HepG2 (cell line): ENCODE measurements around the gene RAB35. TPM values are rescaled to one million over a fixed set of nuclear protein-coding genes. Genes with fewer than 3 reads are reported as not detected.

Experiments used
- ATAC-seq: fragments of 200-7000 bp; cut with Tn5 transposase; 3 replicates; pipeline ENCODE4 v1.9.1; 2020; ENCODE audit warnings: mild to moderate bottlenecking, moderate library complexity
- BruUV-seq: library from RNA; stranded (reverse); fragments of 400-500 nt; replicated peaks from 2 replicates; lab custom pipeline; 2021; lab: Mats Ljungman, UMichigan
- CTCF ChIA-PET: fragments of 300-600 bp; formaldehyde crosslinking; extraction: SDS; loops from one replicate; lab custom pipeline; 2021; ENCODE audit warnings: low total read pairs, inconsistent platforms, low intra/inter-chr PET ratio; lab: Yijun Ruan, JAX
- POLR2A ChIA-PET: fragments of 350-600 bp; sonication (Branson Sonifier 250); formaldehyde crosslinking; loops from one replicate; lab custom pipeline; 2020; ENCODE audit warnings: antibody characterized with exemption, inconsistent platforms; lab: Yijun Ruan, JAX
- DNase-seq: peaks from one replicate; pipeline ENCODE4 v3.0.0-alpha.2; 2015; ENCODE audit warnings: low spot score
- FAIRE-seq: peaks from 3 replicates; lab custom pipeline; 2011; peaks lifted over from hg19 to GRCh38; lab: Jason Lieb, UNC
- H2AFZ ChIP-seq: one replicate; pipeline ENCODE4 v1.6.1; 2011; ENCODE audit warnings: low read length, inconsistent platforms
- H3K27ac ChIP-seq: fragments of 300-600 bp; 3 replicates; pipeline ENCODE4 v1.8.0; 2011; ENCODE audit warnings: mixed run types, mild to moderate bottlenecking, mixed read lengths, low read length, inconsistent platforms; ENCODE audit not compliant: insufficient read depth; ENCODE audit errors: extremely low read length
- H3K27me3 ChIP-seq, 2 experiments: fragments of 200-600 bp in 1 of 2; 2 replicates in 1 of 2; 3 replicates in 1 of 2; pipeline versions ENCODE4 v1.6.0 to v1.8.0; 2011; ENCODE audit warnings: low read length in 2 of 2, mild to moderate bottlenecking in 2 of 2, moderate library complexity in 2 of 2, inconsistent platforms in 1 of 2; ENCODE audit not compliant: insufficient read depth in 2 of 2, control insufficient read depth in 1 of 2
- H3K36me3 ChIP-seq, 2 experiments: fragments of 200-600 bp in 1 of 2; replicated peaks in 1 of 2; 2 replicates in 1 of 2; 3 replicates in 1 of 2; pipeline versions ENCODE4 v1.5.1 to v1.8.0; 2011; ENCODE audit warnings: low read length in 2 of 2, inconsistent platforms in 1 of 2; ENCODE audit not compliant: insufficient read depth in 2 of 2, control insufficient read depth in 1 of 2
- H3K4me1 ChIP-seq: 2 replicates; pipeline ENCODE4 v1.5.1; 2012; ENCODE audit warnings: low read length, inconsistent platforms; ENCODE audit not compliant: insufficient read depth
- H3K4me2 ChIP-seq: 2 replicates; pipeline ENCODE4 v1.6.0; 2011; ENCODE audit warnings: low read depth, low read length, inconsistent platforms
- H3K4me3 ChIP-seq, 3 experiments: fragments of 200-600 bp in 1 of 3; sonication (generic), shearing (Covaris generic) in 1 of 3; replicated peaks in 1 of 3; 2 replicates each; pipeline ENCODE4 v1.5.1; 2011 to 2016; ENCODE audit warnings: low read length in 3 of 3, inconsistent platforms in 2 of 3, low read depth in 2 of 3, mild to moderate bottlenecking in 2 of 3, control low read depth in 1 of 3, mixed read lengths in 1 of 3; ENCODE audit not compliant: insufficient read depth in 1 of 3
- H3K79me2 ChIP-seq: one replicate; pipeline ENCODE4 v1.6.1; 2011; ENCODE audit warnings: low read length, inconsistent platforms; ENCODE audit not compliant: insufficient read depth
- H3K9ac ChIP-seq: 2 replicates; pipeline ENCODE4 v1.6.0; 2011; ENCODE audit warnings: mild to moderate bottlenecking, low read depth, low read length, inconsistent platforms; ENCODE audit not compliant: insufficient read depth
- H3K9me3 ChIP-seq: 2 replicates; pipeline ENCODE4 v1.5.1; 2012; ENCODE audit warnings: mild to moderate bottlenecking, low read length
- H4K20me1 ChIP-seq: 2 replicates; pipeline ENCODE4 v1.6.0; 2011; ENCODE audit warnings: inconsistent platforms, mild to moderate bottlenecking, low read length, moderate library complexity; ENCODE audit not compliant: insufficient read depth
- DNMT3B ChIP-seq: conservative IDR thresholded peaks from 2 replicates; pipeline ENCODE4 v1.6.1; 2016; ENCODE audit warnings: missing biosample characterization, control low read depth
- FUBP1 ChIP-seq: sonication (generic); formaldehyde crosslinking; IDR thresholded peaks from 2 replicates; pipeline ENCODE4 v1.5.1; 2020; ENCODE audit warnings: missing genetic modification reagents, mild to moderate bottlenecking, borderline replicate concordance
- GLMP ChIP-seq: sonication (generic); formaldehyde crosslinking; IDR thresholded peaks from 2 replicates; pipeline ENCODE4 v1.9.0; 2021; ENCODE audit warnings: missing genetic modification reagents, mild to moderate bottlenecking, borderline replicate concordance
- HMGXB4 ChIP-seq, 2 experiments: sonication (generic) in 1 of 2; formaldehyde crosslinking in 1 of 2; IDR thresholded peaks; 2 replicates each; pipeline versions ENCODE4 v1.4.0 to v1.6.1; 2018 to 2020; ENCODE audit warnings: missing genetic modification reagents in 2 of 2, borderline replicate concordance in 1 of 2, low read depth in 1 of 2, mild to moderate bottlenecking in 1 of 2, missing biosample characterization in 1 of 2
- MIXL1 ChIP-seq: IDR thresholded peaks from 2 replicates; pipeline ENCODE4 v1.6.1; 2016
- NCOA2 ChIP-seq: sonication (generic); formaldehyde crosslinking; IDR thresholded peaks from 2 replicates; pipeline ENCODE4 v1.8.0; 2022; ENCODE audit warnings: inconsistent platforms
- RARA ChIP-seq: IDR thresholded peaks from 2 replicates; pipeline ENCODE4 v1.6.1; 2016; ENCODE audit warnings: missing genetic modification reagents, missing compliant biosample characterization
- RCOR2 ChIP-seq: IDR thresholded peaks from 2 replicates; pipeline ENCODE4 v1.6.1; 2016; ENCODE audit warnings: missing biosample characterization, missing genetic modification reagents
- SNAPC2 ChIP-seq: sonication (generic); formaldehyde crosslinking; IDR thresholded peaks from 2 replicates; pipeline ENCODE4 v1.8.1; 2022; ENCODE audit warnings: mild to moderate bottlenecking, missing genetic modification reagents
- SYNCRIP ChIP-seq: fragments of 200-400 bp; formaldehyde crosslinking; IDR thresholded peaks from 2 replicates; pipeline ENCODE4 v1.6.1; 2018; ENCODE audit warnings: mild to moderate bottlenecking, low read depth, low read length; ENCODE audit not compliant: insufficient read depth
- ZFP1 ChIP-seq: IDR thresholded peaks from 2 replicates; pipeline ENCODE4 v1.6.1; 2016
- ZKSCAN8 ChIP-seq: IDR thresholded peaks from 2 replicates; pipeline ENCODE4 v1.6.1; 2016; ENCODE audit warnings: borderline replicate concordance, missing genetic modification reagents, missing compliant biosample characterization
- ZNF329 ChIP-seq: sonication (generic); formaldehyde crosslinking; IDR thresholded peaks from 2 replicates; pipeline ENCODE4 v1.9.0; 2021; ENCODE audit warnings: low read depth, mild to moderate bottlenecking, missing genetic modification reagents
- ZNF747 ChIP-seq: sonication (generic); formaldehyde crosslinking; IDR thresholded peaks from 2 replicates; pipeline ENCODE4 v1.8.1; 2023; ENCODE audit warnings: missing genetic modification reagents, mild to moderate bottlenecking, borderline replicate concordance
- WGBS: methylation state at CpG from one replicate; pipeline ENCODE4 v1.1.6; 2017; ENCODE audit warnings: low lambda C conversion rate; 5-methylcytosine and 5-hydroxymethylcytosine counted together
- in situ Hi-C: cut with HindIII; loops from 2 replicates; pipeline ENCODE4 v1.10.0; 2017; ENCODE audit warnings: low pct_unique_long_range_greater_than_20kb; ENCODE audit not compliant: extremely low pct_ligation_motif_present
- intact Hi-C: fragments of 100-400 bp; cut with micrococcal nuclease; formaldehyde crosslinking; loops from one replicate; pipeline ENCODE4 v1.10.0; 2022; ENCODE audit not compliant: unreplicated experiment
- polyA plus RNA-seq, 8 experiments: library from polyadenylated mRNA; depleted of rRNA in 3 of 8; stranded (reverse) in 7 of 8; unstranded in 1 of 8; fragments of >200 nt; fragmentation: Illumina TruSeq in 4 of 8; extraction: Trizol in 4 of 8; gene quantifications; 2 replicates each; pipeline versions ENCODE4 v1.2.1 to v1.2.3, GENCODE V29; 2011 to 2016; ENCODE audit warnings: low read depth in 4 of 8, missing spikeins in 1 of 8, mixed read lengths in 1 of 8; ENCODE audit not compliant: insufficient read depth in 1 of 8
- total RNA-seq, 5 experiments: library from RNA; depleted of rRNA; stranded (reverse); fragments of >200 nt; fragmentation: Illumina TruSeq; extraction: Trizol; gene quantifications; 2 replicates each; pipeline ENCODE4 v1.2.3, GENCODE V29; 2016; ENCODE audit warnings: low read depth in 1 of 5

Gene RAB35
- total and polyA plus RNA-seq, 2 of the 13 experiments (the other 11 are each of a cell fraction or from before 2014, with no cell fraction given): 25.2 to 29.1 TPM

GRCh38 chr12:120066341-120066740 is 50.2 kb downstream of the RAB35 start (continued):
- TF ChIP-seq ZNF747: no peak

DNA sequence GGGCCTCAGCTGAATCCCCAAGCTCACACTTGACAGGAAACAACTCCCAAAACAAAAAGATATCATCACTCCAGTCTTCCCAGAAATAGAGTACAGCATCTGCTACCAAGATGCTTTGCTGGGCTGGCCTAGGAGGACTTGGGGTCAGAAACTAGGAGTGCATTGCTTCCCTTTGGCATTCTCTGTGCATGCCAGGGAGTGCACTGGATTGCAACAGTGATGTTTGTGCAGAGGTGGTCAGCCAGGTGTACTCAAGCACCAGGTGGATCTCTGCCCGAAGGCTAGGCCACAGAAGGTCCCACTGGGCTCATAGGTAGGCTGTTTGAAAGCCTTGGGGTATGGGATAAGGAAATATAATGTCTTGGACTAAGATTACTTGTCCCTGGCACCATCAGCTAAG is 51.1 kb downstream of the RAB35 start:
- POLR2A ChIA-PET: no interaction called here
- intact Hi-C loops: no loop called here
- Histone ChIP-seq H3K9ac (no peak overlapping the region), H2AFZ (no peak overlapping the region), H4K20me1 (no peaks in the 10 kb centered on the region), H3K79me2 (no peaks in the 10 kb centered on the region), H3K36me3 (0 out of 5 replicates have a peak, but pooled peaks cover 0 to 2% of the 10 kb centered on the region in 2 experiments), H3K4me2 (no peak overlapping the region), H3K4me1 (peaks cover 55% of the 10 kb centered on the region), H3K27me3 (no peaks in the 10 kb centered on the region), H3K27ac (no peak overlapping the region), H3K4me3 (no peak overlapping the region), H3K9me3 (no peaks in the 10 kb centered on the region)
- FAIRE-seq: no peak
- no peak for ATAC-seq
- CTCF ChIA-PET: no interaction called here
- TF ChIP-seq ZNF329 (no peak), SYNCRIP (no peak), MIXL1 (CRISPR knock-in tag) (no peak), RARA (CRISPR knock-in tag) (no peak), DNMT3B (CRISPR knock-in tag) (no peak), NCOA2 (CRISPR knock-in tag) (no peak), HMGXB4 (CRISPR knock-in tag; IDR thresholded peaks at IDR 0.05; ENCODE audit: borderline replicate concordance in 1 of 2, low read depth in 1 of 2) (no peak), ZKSCAN8 (CRISPR knock-in tag) (no peak), FUBP1 (CRISPR knock-in tag) (no peak), GLMP (CRISPR knock-in tag) (no peak), ZFP1 (CRISPR knock-in tag) (no peak), SNAPC2 (CRISPR knock-in tag) (no peak), RCOR2 (CRISPR knock-in tag) (no peak)
- WGBS: no CpG with 5 or more reads among the region's 1 CpG
- in situ Hi-C loops: no loop called here
- no TSS peak for BruUV-seq
- no peak for DNase-seq
